DMS153 treated with DMSO at 0.1 percent for 48 hours (cell line): ENCODE results near the gene DNAH8.

ENCODE experiments used
- DNase-seq: peaks from one replicate; lab custom pipeline; 2025; ENCODE audit not compliant: unreplicated experiment; lab: John Stamatoyannopoulos, UW

The DNAH8 gene

GRCh38 chr6:38702558-38703397, 12.3 kb upstream of the DNAH8 start, which contains the start of gene GLO1:
Gene GLO1, minus strand, starts transcription at chr6:38703145. Its CDS starts 91 bp downstream, at chr6:38703054.
- DNase-seq: peak; percentile 93

GRCh38 chr6:38703949-38704590, 11.0 kb upstream of the DNAH8 start:
- no peak for DNase-seq

- DNase-seq: no peak
Observed at GRCh38 chr6:38705924-38706323, 9.2 kb upstream of the DNAH8 start.

GRCh38 chr6:38708496-38708895, 6.6 kb upstream of the DNAH8 start:
- no peak for DNase-seq

- no peak for DNase-seq
Observed at GRCh38 chr6:38713812-38714211, 1.3 kb upstream of the DNAH8 start.

- DNase-seq: no peak
Observed at GRCh38 chr6:38714239-38715015, 684 bp upstream of the DNAH8 start.

- DNase-seq: no peak
Observed at GRCh38 chr6:38716825-38717224, 1.7 kb downstream of the DNAH8 start.

- no peak for DNase-seq
Observed at GRCh38 chr6:38719358-38719757, 4.2 kb downstream of the DNAH8 start.

GRCh38 chr6:38720295-38720694, 5.2 kb downstream of the DNAH8 start:
- DNase-seq: no peak

- no peak for DNase-seq
Observed at GRCh38 chr6:38722038-38722437, 6.9 kb downstream of the DNAH8 start.

GRCh38 chr6:38722727-38723334, 7.7 kb downstream of the DNAH8 start:
- no peak for DNase-seq

- no peak for DNase-seq
Observed at GRCh38 chr6:38723783-38724182, 8.7 kb downstream of the DNAH8 start.

- DNase-seq: no peak
Observed at GRCh38 chr6:38724343-38724742, 9.2 kb downstream of the DNAH8 start.

GRCh38 chr6:38725414-38726183, 10.5 kb downstream of the DNAH8 start:
- no peak for DNase-seq

GRCh38 chr6:38728203-38728602, 13.1 kb downstream of the DNAH8 start:
- DNase-seq: no peak

GRCh38 chr6:38730140-38730862, 15.2 kb downstream of the DNAH8 start:
- DNase-seq: no peak

- no peak for DNase-seq
Observed at GRCh38 chr6:38736951-38737350, 21.8 kb downstream of the DNAH8 start.

GRCh38 chr6:38738261-38738660, 23.1 kb downstream of the DNAH8 start:
- DNase-seq: no peak

- DNase-seq: no peak
Observed at GRCh38 chr6:38739532-38739931, 24.4 kb downstream of the DNAH8 start.

GRCh38 chr6:38749473-38749872, 34.4 kb downstream of the DNAH8 start:
- no peak for DNase-seq
